ENCODE data around the gene SDSL. TPM values are rescaled to one million over a fixed set of nuclear protein-coding genes. Genes with fewer than 3 reads are reported as not detected.

SDSL gene, protein sequence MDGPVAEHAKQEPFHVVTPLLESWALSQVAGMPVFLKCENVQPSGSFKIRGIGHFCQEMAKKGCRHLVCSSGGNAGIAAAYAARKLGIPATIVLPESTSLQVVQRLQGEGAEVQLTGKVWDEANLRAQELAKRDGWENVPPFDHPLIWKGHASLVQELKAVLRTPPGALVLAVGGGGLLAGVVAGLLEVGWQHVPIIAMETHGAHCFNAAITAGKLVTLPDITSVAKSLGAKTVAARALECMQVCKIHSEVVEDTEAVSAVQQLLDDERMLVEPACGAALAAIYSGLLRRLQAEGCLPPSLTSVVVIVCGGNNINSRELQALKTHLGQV
- total RNA-seq, result 1 to 10 TPM; 4.2 to 7.0 TPM
- long read RNA-seq, transcript SDSL-202 (8 exons, 1,449 nt), result major isoform, 5 of 5 reads
- long read RNA-seq, partial matches to known transcripts, result 0 of 5 reads
- long read RNA-seq, other reads (novel, unspliced or antisense), result 0 of 5 reads

GRCh38 chr12:113422030-113422885 is at the start of gene SDSL:
Gene SDSL, plus strand, starts transcription at chr12:113422380. Its CDS starts 5,603 bp downstream, at chr12:113427983.
- DNase-seq (peak; percentile 80), ATAC-seq (peak; percentile 83 to 97)
- intact Hi-C loops (cut with DNase I), result loop anchor here in 1 of 2 donors (10.0 kb wide), 1 partner anchor 107 kb away; no protein-coding TSS in a partner anchor

- DNase-seq (no peak), ATAC-seq (no peak)
- intact Hi-C loops (cut with DNase I), result no loop called here
These were observed 48.7 kb upstream of the SDSL start for GRCh38 chr12:113373440-113373839.

GRCh38 chr12:113373969-113374368 is 48.2 kb upstream of the SDSL start:
- intact Hi-C loops (cut with DNase I), result no loop called here
- ATAC-seq (no peak), DNase-seq (no peak)

- intact Hi-C loops (cut with DNase I), result no loop called here
- DNase-seq (no peak), ATAC-seq (no peak)
These were observed 47.3 kb upstream of the SDSL start for GRCh38 chr12:113374823-113375428.

- no peak for DNase-seq
- no peak for ATAC-seq
- intact Hi-C loops (cut with DNase I), result no loop called here
These were observed 43.9 kb upstream of the SDSL start for GRCh38 chr12:113378291-113378690.

- DNase-seq (no peak), ATAC-seq (no peak)
- intact Hi-C loops (cut with DNase I), result no loop called here
These were observed 41.0 kb upstream of the SDSL start for GRCh38 chr12:113381220-113381619.

DNA sequence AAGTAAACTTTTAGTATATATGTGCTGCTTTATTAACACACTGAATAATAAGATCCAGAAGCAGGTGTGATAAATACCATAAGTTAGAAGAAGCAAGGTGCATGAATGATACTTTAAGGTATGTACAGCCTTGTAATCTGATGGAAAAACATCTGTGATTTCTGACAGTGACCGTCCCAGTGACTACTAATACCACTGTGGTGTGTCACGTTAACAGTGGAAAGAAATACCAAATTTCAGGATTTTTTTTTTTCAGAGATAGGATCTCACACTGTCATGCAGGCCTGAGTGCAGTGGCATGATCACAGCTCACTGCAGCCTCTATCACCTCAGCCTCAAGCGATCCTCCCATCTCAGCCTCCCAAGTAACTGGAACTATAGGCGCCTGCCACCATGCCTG is 40.0 kb upstream of the SDSL start:
- ATAC-seq (no peak), DNase-seq (no peak)
- intact Hi-C loops (cut with DNase I), result no loop called here

GRCh38 chr12:113384778-113385177 is 37.4 kb upstream of the SDSL start:
- ATAC-seq, result no peak

DNA sequence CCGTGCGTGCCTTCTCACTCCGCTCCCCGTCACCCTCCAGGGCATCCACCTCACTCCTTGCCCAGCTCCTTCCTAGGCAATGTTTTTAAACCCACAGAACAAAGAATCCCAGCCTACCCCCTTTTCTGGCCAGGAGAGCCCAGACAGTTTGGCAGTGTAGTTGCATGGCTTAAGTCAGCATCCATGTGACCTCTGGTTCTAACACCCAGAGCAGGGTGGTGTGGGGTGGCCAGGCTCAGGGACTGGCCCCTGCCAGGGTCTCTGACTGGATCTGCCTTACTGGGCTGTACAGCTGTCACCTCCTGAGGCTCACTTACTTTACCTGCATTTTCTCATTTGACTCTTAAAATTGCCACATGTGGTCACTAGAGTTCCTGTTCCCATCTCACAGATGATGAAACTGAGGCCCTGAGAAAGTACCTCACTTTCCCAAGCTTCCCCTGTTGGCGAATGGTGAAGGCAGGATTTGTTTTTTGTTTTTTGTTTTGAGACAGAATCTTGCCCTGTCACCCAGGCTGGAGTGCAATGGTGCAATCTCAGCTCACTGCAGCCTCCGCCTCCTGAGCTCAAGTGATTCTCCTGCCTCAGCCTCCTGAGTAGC is 36.8 kb upstream of the SDSL start:
- DNase-seq, result no peak
- ATAC-seq, result no peak
- intact Hi-C loops (cut with DNase I), result no loop called here

More at GRCh38 chr12:113384778-113385177, 37.4 kb upstream of the SDSL start:
- no peak for DNase-seq
- intact Hi-C loops (cut with DNase I), result no loop called here

DNA sequence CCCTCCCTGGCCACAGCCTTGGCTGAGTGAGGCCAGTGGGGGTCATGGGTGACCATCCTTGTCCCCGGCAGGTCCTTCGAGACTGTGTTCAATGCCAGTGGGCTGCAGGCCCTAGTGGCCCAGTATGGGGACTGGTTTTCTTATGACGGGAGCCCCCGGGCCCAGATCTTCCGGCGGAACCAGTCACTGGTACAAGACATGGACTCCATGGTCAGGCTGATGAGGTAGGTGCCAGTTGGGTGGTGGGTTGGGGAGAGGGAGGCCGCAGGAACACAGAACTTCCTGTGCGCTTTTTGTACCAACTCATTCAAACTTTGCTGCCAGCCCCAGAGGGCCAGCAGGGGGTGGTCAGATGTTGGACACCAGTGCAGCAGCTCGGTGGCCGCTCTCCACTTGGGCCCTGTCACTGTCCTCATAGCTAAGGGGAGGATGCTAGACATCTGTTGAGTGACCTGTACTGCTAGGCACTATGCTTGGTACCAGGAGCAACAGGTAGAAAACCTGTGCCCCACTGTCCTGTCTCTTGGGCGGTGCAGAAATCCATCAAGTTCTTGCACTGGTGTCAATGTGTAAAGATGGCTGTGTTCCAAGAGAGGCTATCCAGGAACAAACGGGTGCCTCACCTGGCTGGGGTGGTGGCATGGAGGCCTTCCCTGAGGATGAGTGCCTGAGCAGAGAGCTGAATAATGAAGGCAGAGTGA is 35.2 kb upstream of the SDSL start:
- no peak for DNase-seq
- no peak for ATAC-seq

DNA sequence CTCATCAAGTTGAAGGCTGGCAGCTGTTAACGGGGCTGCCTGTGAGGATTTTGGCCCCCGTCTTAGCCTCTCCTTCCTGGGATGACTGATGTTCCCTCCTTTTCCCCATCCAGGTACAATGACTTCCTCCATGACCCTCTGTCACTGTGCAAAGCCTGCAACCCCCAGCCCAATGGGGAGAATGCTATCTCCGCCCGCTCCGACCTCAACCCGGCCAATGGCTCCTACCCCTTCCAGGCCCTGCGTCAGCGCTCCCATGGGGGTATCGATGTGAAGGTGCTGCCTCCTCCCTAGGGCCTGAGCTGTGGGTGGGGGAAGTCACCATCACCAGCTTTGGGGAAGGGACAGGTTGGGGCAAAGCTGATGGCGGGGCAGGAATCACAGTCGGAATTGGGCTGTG is 34.5 kb upstream of the SDSL start:
- DNase-seq (no peak), ATAC-seq (no peak)
- intact Hi-C loops (cut with DNase I), result no loop called here

More for the DNA sequence above, 35.2 kb upstream of the SDSL start:
- intact Hi-C loops (cut with DNase I), result no loop called here

- DNase-seq, result no peak
- intact Hi-C loops (cut with DNase I), result no loop called here
- ATAC-seq, result no peak
These were observed 33.8 kb upstream of the SDSL start for GRCh38 chr12:113388351-113388750.

DNA sequence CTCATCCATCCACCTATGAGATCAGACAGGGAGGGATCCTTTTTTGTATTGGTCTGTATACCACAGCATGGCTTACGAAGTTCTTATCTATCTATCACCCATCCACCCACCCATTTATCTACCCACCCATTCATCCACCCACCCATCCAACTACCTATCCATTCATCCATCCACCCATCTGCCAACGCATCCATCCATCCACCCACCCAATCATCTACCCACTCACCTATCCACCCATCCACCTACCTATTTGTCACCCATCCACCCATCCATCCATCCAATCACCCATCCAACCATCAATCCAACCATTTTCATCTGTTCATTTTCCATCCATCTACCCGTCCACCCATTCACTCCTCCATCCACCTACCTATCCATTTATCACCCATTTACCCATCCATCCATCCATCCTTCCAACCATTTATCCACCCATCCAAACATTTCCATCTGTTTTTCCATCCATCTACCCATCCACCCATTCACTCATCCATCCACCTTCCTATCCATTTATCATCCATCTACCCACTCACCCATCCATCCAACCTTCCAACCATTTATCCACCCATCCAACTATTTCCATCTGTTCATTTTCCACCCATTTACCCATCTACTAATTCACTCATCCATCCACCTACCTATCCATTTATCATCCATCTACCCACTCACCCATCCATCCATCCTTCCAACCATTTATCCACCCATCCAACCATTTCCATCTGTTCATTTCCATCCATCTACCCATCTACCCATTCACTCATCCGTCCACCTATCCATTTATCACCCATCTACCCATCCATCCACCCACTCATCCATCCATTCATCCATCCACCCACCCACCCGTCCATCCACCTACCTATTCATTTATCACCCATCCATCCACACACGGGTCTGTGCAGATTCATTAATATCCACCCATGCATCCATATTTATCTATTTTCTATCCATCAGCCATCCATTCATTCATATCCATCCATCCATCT is 31.8 kb upstream of the SDSL start:
- intact Hi-C loops (cut with DNase I), result no loop called here
- ATAC-seq (no peak), DNase-seq (no peak)

GRCh38 chr12:113391145-113391544 is 31.0 kb upstream of the SDSL start:
- no peak for DNase-seq
- intact Hi-C loops (cut with DNase I), result no loop called here
- ATAC-seq, result no peak

- DNase-seq, result no peak
- no peak for ATAC-seq
- intact Hi-C loops (cut with DNase I), result no loop called here
These were observed 30.4 kb upstream of the SDSL start for GRCh38 chr12:113391650-113392337.

DNA sequence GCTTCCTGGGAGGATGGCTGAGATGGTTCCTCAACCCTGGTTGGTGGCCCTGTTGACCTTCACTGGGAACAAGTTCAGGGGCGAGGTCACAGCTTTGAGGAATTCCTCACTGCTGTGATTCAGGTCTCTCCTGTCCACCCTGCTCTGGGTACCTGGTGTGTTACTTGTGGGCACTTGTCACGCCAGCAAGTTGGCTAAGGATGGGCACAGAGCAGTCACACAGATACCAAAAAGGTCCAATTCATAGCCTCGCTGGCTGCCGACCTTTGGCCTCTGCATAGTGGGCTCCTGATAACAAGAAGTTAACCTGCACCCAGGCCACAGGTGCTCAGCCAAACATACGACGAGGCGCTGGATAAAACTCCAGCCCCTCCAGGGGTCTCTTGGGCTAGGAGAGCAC is 29.7 kb upstream of the SDSL start:
- intact Hi-C loops (cut with DNase I), result no loop called here
- no peak for DNase-seq
- ATAC-seq, result no peak

DNA sequence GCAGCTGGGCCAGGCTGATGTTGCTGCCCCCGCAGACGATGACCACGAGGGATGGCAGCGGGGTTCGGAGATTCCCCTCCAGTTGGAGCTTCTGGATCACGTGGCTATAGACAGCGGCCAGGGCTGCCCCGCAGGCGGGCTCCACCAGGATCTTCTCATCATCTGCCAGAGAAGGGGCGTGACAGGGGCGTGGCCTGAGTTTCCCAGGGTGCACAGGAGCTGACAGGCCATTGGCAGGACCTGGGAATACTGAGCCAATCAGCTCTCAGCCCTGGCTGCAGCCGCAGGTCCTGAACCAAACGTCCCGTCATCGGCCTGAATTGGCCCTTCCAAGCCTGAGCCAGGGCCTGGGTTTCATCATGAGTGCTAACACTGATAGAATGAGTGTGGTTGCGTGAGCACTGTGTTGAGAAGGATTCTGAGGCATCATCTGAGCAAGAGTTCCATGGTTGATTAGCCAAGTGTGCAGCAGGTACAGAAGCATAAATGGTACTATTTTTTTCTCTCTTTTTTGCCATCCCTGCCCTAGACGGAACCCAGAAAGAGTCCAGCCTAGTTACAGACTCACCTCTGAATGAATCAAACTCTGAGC is 29.1 kb upstream of the SDSL start:
- ATAC-seq (peak in 1 of 2 donors; percentile 38), DNase-seq (peak; percentile 43)
- intact Hi-C loops (cut with DNase I), result no loop called here
